ENCODE measurements around the gene LSMEM2. TPM values are rescaled to one million over a fixed set of nuclear protein-coding genes. Genes with fewer than 3 reads are reported as not detected.

The LSMEM2 gene
- total and polyA plus RNA-seq, 9 of the 15 experiments (the other 6 are each of a cell fraction or from before 2014, with no cell fraction given) = not detected

- intact Hi-C loops (cut with micrococcal nuclease) (no loop called here), in situ Hi-C loops (cut with MboI) (no loop called here)
- H3K4me2 ChIP-seq (ENCODE audit: insufficient read depth, low read length) = no peak overlapping the region
- no peak for TF ChIP-seq IFI16 (CRISPR knock-in tag; IDR thresholded peaks at IDR 0.05)
- no peak for TF ChIP-seq IRF2 (CRISPR knock-in tag; IDR thresholded peaks at IDR 0.05)
- TF ChIP-seq ZNF24 (IDR thresholded peaks at IDR 0.05) = no peak
- no peak for TF ChIP-seq KLF1 (tag; IDR thresholded peaks at IDR 0.05)
- TF ChIP-seq GATAD2A (IDR thresholded peaks at IDR 0.05) = no peak
- no peak for TF ChIP-seq RBBP5 (IDR thresholded peaks at IDR 0.05; ENCODE audit: borderline replicate concordance, insufficient read depth, low read length, poor library complexity, severe bottlenecking)
- no peak for TF ChIP-seq ZC3H11A (IDR thresholded peaks at IDR 0.05; ENCODE audit: low read depth, low read length)
- TF ChIP-seq TSHZ1 (CRISPR knock-in tag; IDR thresholded peaks at IDR 0.05) = no peak
- TF ChIP-seq ZNF274 (IDR thresholded peaks at IDR 0.05; ENCODE audit: borderline replicate concordance, low read depth, low read length) = no peak
- no peak for TF ChIP-seq KDM1A (IDR thresholded peaks at IDR 0.05)
- TF ChIP-seq U2AF2 (optimal IDR thresholded peaks at IDR 0.05; ENCODE audit: low read depth, low read length) = no peak
- no peak for TF ChIP-seq RFX1 (IDR thresholded peaks at IDR 0.05)
- TF ChIP-seq HMBOX1 (IDR thresholded peaks at IDR 0.05) = no peak
- TF ChIP-seq TGIF2 (CRISPR knock-in tag; IDR thresholded peaks at IDR 0.05) = no peak
- TF ChIP-seq GTF3C2 (IDR thresholded peaks at IDR 0.05; ENCODE audit: borderline replicate concordance, extremely low read depth, insufficient read length) = no peak
- H3K27me3 ChIP-seq (ENCODE audit: control insufficient read depth in 2 of 2, insufficient read depth in 2 of 2, low read length in 2 of 2) = no peaks in the 10 kb centered on the region
- H3K9me3 ChIP-seq (replicated peaks; ENCODE audit: control insufficient read depth, insufficient read depth, low read depth, low read length) = no peaks in the 10 kb centered on the region
- no peak overlapping the region for H3K4me3 ChIP-seq
- BruUV-seq (replicated peaks) = no TSS peak
- H4K20me1 ChIP-seq (replicated peaks; ENCODE audit: control insufficient read depth, insufficient read depth, low read length) = no peaks in the 10 kb centered on the region
- H3K36me3 ChIP-seq (ENCODE audit: control insufficient read depth, insufficient read depth, low read length) = no peaks in the 10 kb centered on the region
- ChIA-PET POLR2A (no interaction called here), CTCF (ENCODE audit: low intra/inter-chr PET ratio) (no interaction called here)
- DNase-seq (ENCODE audit: extremely low read depth in 1 of 4, low spot score in 3 of 4) = no peak
- H3K4me1 ChIP-seq (replicated peaks in 1 of 2; ENCODE audit: control insufficient read depth in 2 of 2, insufficient read depth in 2 of 2, low read length in 2 of 2) = peaks cover 6 to 50% of the 10 kb centered on the region in 2 experiments; a peak in 4 of 5 replicates
- peaks cover 3% of the 10 kb centered on the region; the same call in 1 of the 3 replicates for H3K79me2 ChIP-seq (ENCODE audit: control insufficient read depth, insufficient read depth, low read length)
- H3K9ac ChIP-seq (ENCODE audit: insufficient read depth in 1 of 2, low read depth in 2 of 2, low read length in 2 of 2) = peak overlapping the region in 1 of 2 experiments; percentile 52; a peak in 2 of 4 replicates
- no peaks in the 10 kb centered on the region for H3K9me1 ChIP-seq (ENCODE audit: control insufficient read depth, insufficient read depth, low read length)
- 58% methylated on average over 6 of the region's 7 CpGs for WGBS (ENCODE audit: insufficient coverage, low coverage, missing lambda C conversion rate)
- ATAC-seq = no peak
- no peak overlapping the region for H2AFZ ChIP-seq (ENCODE audit: low read depth, low read length)
- FAIRE-seq = no peak
- no peak overlapping the region; the same call in 2 of the 3 replicates for H3K27ac ChIP-seq (ENCODE audit: extremely low read depth, low read depth, low read length)
Observed at GRCh38 chr3:50264964-50265485, 13.9 kb upstream of the LSMEM2 start.
